GM23338 (cell line): ENCODE measurements around the gene RYR1. TPM values are rescaled to one million over a fixed set of nuclear protein-coding genes. Genes with fewer than 3 reads are reported as not detected.

Experiments
- ATAC-seq: fragments of 200-7000 bp; cut with Tn5 transposase; 3 replicates; pipeline ENCODE4 v1.9.1; 2020
- DNase-seq: peaks from one replicate; pipeline ENCODE4 v3.0.0-alpha.2; 2015; ENCODE audit warnings: low spot score
- H2AFZ ChIP-seq: fragments of 200-600 bp; sonication (generic); 2 replicates; pipeline ENCODE4 v1.8.0; 2016; ENCODE audit warnings: antibody characterized with exemption, mild to moderate bottlenecking, moderate library complexity
- H3F3A ChIP-seq: fragments of 200-600 bp; sonication (generic); replicated peaks from 2 replicates; pipeline ENCODE4 v1.8.0; 2017; ENCODE audit warnings: antibody characterized with exemption, mixed run types, low read depth
- H3K27ac ChIP-seq: fragments of 200-600 bp; sonication (generic); 2 replicates; pipeline ENCODE4 v1.6.1; 2016; ENCODE audit warnings: low read depth
- H3K27me3 ChIP-seq: fragments of 200-600 bp; sonication (generic); 2 replicates; pipeline ENCODE4 v1.8.0; 2016; ENCODE audit warnings: mild to moderate bottlenecking, mixed run types, moderate library complexity; ENCODE audit not compliant: insufficient read depth
- H3K36me3 ChIP-seq: fragments of 200-600 bp; sonication (generic); 2 replicates; pipeline ENCODE4 v1.8.0; 2016; ENCODE audit warnings: mild to moderate bottlenecking; ENCODE audit not compliant: insufficient read depth
- H3K4me1 ChIP-seq: fragments of 200-600 bp; sonication (generic); 2 replicates; pipeline ENCODE4 v1.8.0; 2016; ENCODE audit warnings: mild to moderate bottlenecking, moderate library complexity; ENCODE audit not compliant: insufficient read depth
- H3K4me2 ChIP-seq: fragments of 200-600 bp; sonication (generic); 2 replicates; pipeline ENCODE4 v1.7.1; 2017; ENCODE audit warnings: mixed run types
- H3K4me3 ChIP-seq: fragments of 200-600 bp; sonication (generic); 2 replicates; pipeline ENCODE4 v1.6.1; 2016; ENCODE audit warnings: mixed run types
- H3K79me2 ChIP-seq: fragments of 200-600 bp; sonication (generic); replicated peaks from 2 replicates; pipeline ENCODE4 v1.8.0; 2017; ENCODE audit warnings: mild to moderate bottlenecking; ENCODE audit not compliant: insufficient read depth
- H3K9me2 ChIP-seq: fragments of 200-600 bp; sonication (generic); 2 replicates; pipeline ENCODE4 v1.8.0; 2017; ENCODE audit not compliant: insufficient read depth
- H4K20me1 ChIP-seq: fragments of 200-600 bp; sonication (generic); replicated peaks from 2 replicates; pipeline ENCODE4 v1.8.0; 2017; ENCODE audit warnings: mild to moderate bottlenecking; ENCODE audit not compliant: insufficient read depth
- H3K27ac Mint-ChIP-seq: 2 replicates; pipeline ENCODE4 v1.8.0; 2020; ENCODE audit warnings: inconsistent platforms, mild to moderate bottlenecking, moderate library complexity, mixed read lengths
- H3K27me3 Mint-ChIP-seq: 3 replicates; pipeline ENCODE4 v1.8.0; 2022; ENCODE audit warnings: low read depth, mild to moderate bottlenecking, moderate library complexity, mixed read lengths, inconsistent platforms; ENCODE audit not compliant: insufficient read depth, poor library complexity
- H3K36me3 Mint-ChIP-seq: 3 replicates; pipeline ENCODE4 v1.8.0; 2021; ENCODE audit warnings: low read depth, mild to moderate bottlenecking, inconsistent platforms, moderate library complexity, mixed read lengths
- H3K4me1 Mint-ChIP-seq: 3 replicates; pipeline ENCODE4 v1.8.0; 2020; ENCODE audit warnings: mild to moderate bottlenecking, inconsistent platforms, mixed read lengths
- H3K4me3 Mint-ChIP-seq: 3 replicates; pipeline ENCODE4 v1.8.0; 2021; ENCODE audit warnings: moderate library complexity, mild to moderate bottlenecking, inconsistent platforms, mixed read lengths
- H3K9me3 Mint-ChIP-seq: 3 replicates; pipeline ENCODE4 v1.8.0; 2020; ENCODE audit warnings: moderate library complexity, mild to moderate bottlenecking, inconsistent platforms, mixed read lengths
- CTCF ChIP-seq, 2 experiments: fragments of 200-600 bp in 1 of 2; sonication (generic) in 1 of 2; conservative IDR thresholded peaks; 2 replicates each; pipeline versions ENCODE4 v1.5.1 to v1.6.1; 2016 to 2017; ENCODE audit warnings: antibody characterized with exemption in 2 of 2, low read depth in 2 of 2, mild to moderate bottlenecking in 2 of 2, moderate library complexity in 1 of 2
- STAT1 ChIP-seq: IDR thresholded peaks from one replicate; pipeline ENCODE4 v1.6.1; 2016; ENCODE audit warnings: antibody characterized with exemption; ENCODE audit not compliant: unreplicated experiment
- ZNF114 ChIP-seq: fragments of 250-450 bp; sonication (Bioruptor Pico); IDR thresholded peaks from 2 replicates; pipeline ENCODE4 v1.5.0; 2020; ENCODE audit warnings: mild to moderate bottlenecking, moderate library complexity
- ZNF462 ChIP-seq: fragments of 250-450 bp; sonication (Bioruptor Pico); IDR thresholded peaks from 2 replicates; pipeline ENCODE4 v1.5.0; 2020; ENCODE audit warnings: mild to moderate bottlenecking, moderate library complexity
- polyA plus RNA-seq: library from polyadenylated mRNA; unstranded; fragments of >200 nt; fragmentation: Nextera tagmentation; extraction: Ambion mirVana; gene quantifications from 2 replicates; pipeline ENCODE4 v1.2.1, GENCODE V29; 2016
- total RNA-seq: library from RNA; depleted of rRNA; stranded (reverse); fragments of >200 nt; shearing (Covaris generic); gene quantifications from 2 replicates; pipeline ENCODE4 v1.2.3, GENCODE V29; 2014

RYR1 gene
- total and polyA plus RNA-seq, 2 experiments from 2014 or later = 4.0 to 26.7 TPM

GRCh38 chr19:38632476-38633213 is 199.2 kb downstream of the RYR1 start:
- Histone ChIP-seq H3K27me3 (no peaks in the 10 kb centered on the region), H3F3A (peaks cover 16% of the 10 kb centered on the region), H3K9me2 (no peaks in the 10 kb centered on the region), H3K4me3 (no peak overlapping the region), H3K36me3 (peaks cover 22% of the 10 kb centered on the region), H3K4me1 (peaks cover 4% of the 10 kb centered on the region; the same call in 1 of the 2 replicates), H2AFZ (no peak overlapping the region), H3K27ac (no peak overlapping the region), H3K4me2 (no peak overlapping the region), H3K79me2 (no peaks in the 10 kb centered on the region), H4K20me1 (peaks cover 4% of the 10 kb centered on the region; the same call in 1 of the 2 replicates)
- Mint-ChIP-seq H3K4me3 (no peak overlapping the region; the same call in 2 of the 3 replicates), H3K4me1 (peaks cover 14% of the 10 kb centered on the region), H3K9me3 (no peaks in the 10 kb centered on the region), H3K36me3 (peaks cover 88% of the 10 kb centered on the region), H3K27ac (no peak overlapping the region; the same call in 1 of the 2 replicates), H3K27me3 (peaks cover 13% of the 10 kb centered on the region)
- TF ChIP-seq STAT1 (no peak), CTCF (conservative IDR thresholded peaks at IDR 0.05; ENCODE audit: low read depth in 2 of 2) (no peak)
- no peak for DNase-seq
- ATAC-seq = no peak

- Histone ChIP-seq H3F3A (peaks cover 16% of the 10 kb centered on the region), H2AFZ (no peak overlapping the region), H3K4me1 (peaks cover 4% of the 10 kb centered on the region; the same call in 1 of the 2 replicates), H4K20me1 (no peaks in the 10 kb centered on the region; the same call in 1 of the 2 replicates), H3K27me3 (no peaks in the 10 kb centered on the region), H3K4me3 (no peak overlapping the region), H3K4me2 (no peak overlapping the region), H3K36me3 (peaks cover 13% of the 10 kb centered on the region; the same call in 1 of the 2 replicates), H3K27ac (peak overlapping the region; percentile 73; the same call in 1 of the 2 replicates), H3K9me2 (no peaks in the 10 kb centered on the region), H3K79me2 (no peaks in the 10 kb centered on the region)
- H3K9me3 Mint-ChIP-seq = no peaks in the 10 kb centered on the region
- no peak overlapping the region for H3K4me3 Mint-ChIP-seq
- peak; percentile 73 for DNase-seq
- H3K27ac Mint-ChIP-seq = peak overlapping the region; percentile 89; the same call in 1 of the 2 replicates
- H3K36me3 Mint-ChIP-seq = peaks cover 69% of the 10 kb centered on the region
- peak; percentile 40 for ATAC-seq
- TF ChIP-seq ZNF462 (no peak), CTCF (conservative IDR thresholded peaks at IDR 0.05; ENCODE audit: low read depth in 2 of 2) (peak; percentile 90 to 99), ZNF114 (no peak)
- peaks cover 14% of the 10 kb centered on the region for H3K27me3 Mint-ChIP-seq
- H3K4me1 Mint-ChIP-seq = peaks cover 14% of the 10 kb centered on the region
These were observed 201.4 kb downstream of the RYR1 start for GRCh38 chr19:38634757-38635482.
